NOMO-1 treated with DMSO at 0.1 percent for 48 hours (cell line): ENCODE results near the gene COQ5.
"Not testable (repeated sequence)": the region's sequence is repeated elsewhere in the genome, so short reads cannot be mapped to it uniquely, and the experiment has no call there.

Source experiments
- DNase-seq: peaks from one replicate; lab custom pipeline; 2025; ENCODE audit not compliant: unreplicated experiment; lab: John Stamatoyannopoulos, UW

Gene COQ5

GRCh38 chr12:120529641-120530417 is 871 bp upstream of the COQ5 start:
- peak; percentile 44 for DNase-seq

- no peak for DNase-seq
Measured at GRCh38 chr12:120522568-120522967, 6.4 kb downstream of the COQ5 start.

- not testable (repeated sequence) for DNase-seq
Measured at GRCh38 chr12:120519324-120519723, 9.6 kb downstream of the COQ5 start.

GRCh38 chr12:120515496-120515895 is 13.5 kb downstream of the COQ5 start:
- no peak for DNase-seq

GRCh38 chr12:120514002-120514401 is 15.0 kb downstream of the COQ5 start:
- no peak for DNase-seq

- no peak for DNase-seq
Measured at GRCh38 chr12:120508537-120508936, 20.4 kb downstream of the COQ5 start.

- no peak for DNase-seq
Measured at GRCh38 chr12:120504587-120504986, 24.4 kb downstream of the COQ5 start.

GRCh38 chr12:120500581-120500980 is 28.4 kb downstream of the COQ5 start:
- DNase-seq = no peak

GRCh38 chr12:120498870-120499515 is 30.0 kb downstream of the COQ5 start:
- no peak for DNase-seq

GRCh38 chr12:120497524-120498150 is 31.3 kb downstream of the COQ5 start:
- no peak for DNase-seq

- peak; percentile 42 for DNase-seq
Measured at GRCh38 chr12:120496413-120497340, 32.3 kb downstream of the COQ5 start.

- DNase-seq = peak; percentile 90
Measured at GRCh38 chr12:120495731-120496412, 33.1 kb downstream of the COQ5 start, which contains the start of gene DYNLL1. Gene DYNLL1 (plus strand): TSS chr12:120496113. CDS start chr12:120496422, 309 bp downstream.

- peak; percentile 48 for DNase-seq
Measured at GRCh38 chr12:120495186-120495730, 33.7 kb downstream of the COQ5 start.

GRCh38 chr12:120490833-120491512 is 38.0 kb downstream of the COQ5 start:
- DNase-seq = no peak

- no peak for DNase-seq
Measured at GRCh38 chr12:120490325-120490724, 38.6 kb downstream of the COQ5 start.

GRCh38 chr12:120489018-120489417 is 39.9 kb downstream of the COQ5 start:
- no peak for DNase-seq

- no peak for DNase-seq
Measured at GRCh38 chr12:120488057-120488640, 40.8 kb downstream of the COQ5 start.

- not testable (repeated sequence) for DNase-seq
Measured at GRCh38 chr12:120487552-120487951, 41.4 kb downstream of the COQ5 start.
